Tibial artery (tissue), 4 donors: ENCODE data around the gene NSL1.

Experiments used
- DNase-seq, 2 donors: peaks; one replicate each; pipeline ENCODE4 v3.0.0-alpha.2; 2019
- H3K27ac ChIP-seq, 2 donors: fragments of 200-600 bp; sonication (generic) in 1 of 2; 1 replicate in 1 of 2; 2 replicates in 1 of 2; pipeline ENCODE4 v1.5.1; 2018 to 2019; ENCODE audit warnings: mild to moderate bottlenecking in 1 of 2
- H3K27me3 ChIP-seq, 2 donors: fragments of 200-600 bp; sonication (generic) in 1 of 2; one replicate each; pipeline versions ENCODE4 v1.5.1 to v1.6.0; 2016 to 2019
- H3K36me3 ChIP-seq, 3 donors: fragments of 200-600 bp; sonication (generic) in 2 of 3; one replicate each; pipeline ENCODE4 v1.5.1; 2016 to 2019; ENCODE audit warnings: mild to moderate bottlenecking in 2 of 3
- H3K4me1 ChIP-seq, 4 donors: fragments of 200-600 bp; sonication (generic) in 2 of 4; 1 replicate in 3 of 4; 2 replicates in 1 of 4; pipeline ENCODE4 v1.5.1; 2016 to 2019
- H3K4me3 ChIP-seq, 2 donors: fragments of 200-600 bp; sonication (generic) in 1 of 2; 1 replicate in 1 of 2; 2 replicates in 1 of 2; pipeline ENCODE4 v1.5.1; 2018 to 2019; ENCODE audit warnings: mild to moderate bottlenecking in 2 of 2
- H3K9me3 ChIP-seq, 3 donors: fragments of 200-600 bp; sonication (generic) in 1 of 3; one replicate each; pipeline ENCODE4 v1.5.1; 2016 to 2019
- intact Hi-C: fragments of 100-400 bp; cut with DNase I; formaldehyde crosslinking; loops from one replicate; pipeline ENCODE4 v1.15.0; 2023; ENCODE audit warnings: low total_unique reads
- TF ChIP-seq, protein P1 (sequence below), 2 experiments: fragments of 200-600 bp in 1 of 2; fragments of 450-650 bp in 1 of 2; IDR thresholded peaks; one replicate each; pipeline ENCODE4 v1.5.1; 2017 to 2019; ENCODE audit warnings: antibody characterized with exemption in 2 of 2, mild to moderate bottlenecking in 1 of 2, moderate library complexity in 1 of 2

NSL1 gene

DNA sequence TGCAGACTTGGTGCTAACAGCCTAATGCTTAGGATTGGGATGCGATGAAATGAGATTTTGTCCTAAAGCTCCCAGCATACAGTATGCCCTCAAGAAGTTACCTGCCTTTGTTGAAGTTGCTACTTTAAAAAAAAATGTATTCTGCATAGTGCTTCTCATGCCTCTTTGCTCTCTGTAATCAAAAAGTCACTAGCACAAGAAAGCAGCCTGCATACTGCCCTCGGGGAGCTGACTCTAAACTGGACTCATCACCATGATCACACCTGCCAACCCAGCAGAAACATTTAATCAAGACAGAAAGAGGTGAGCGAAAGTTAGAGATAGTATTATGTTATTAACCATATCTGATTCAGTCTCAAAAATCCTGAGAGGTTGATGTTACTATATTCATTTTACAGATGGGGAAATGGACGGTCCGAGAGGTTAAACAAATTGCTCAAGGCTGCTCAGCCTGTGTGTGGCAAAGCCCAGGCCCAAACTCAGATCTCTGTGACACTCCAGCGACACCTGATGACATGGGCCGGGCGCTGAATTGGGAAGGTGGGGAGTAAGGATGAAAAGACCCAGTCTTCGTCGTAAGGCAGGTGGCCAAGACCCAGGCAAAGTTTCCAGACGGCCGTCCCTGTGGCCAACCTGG lies 93.0 kb downstream of the NSL1 start:
- peak overlapping the region; percentile 88 to 90 for H3K27ac ChIP-seq
- peaks cover 0 to 24% (median 13%) of the 10 kb centered on the region in 4 donors for H3K4me1 ChIP-seq
- H3K9me3 ChIP-seq: no peaks in the 10 kb centered on the region
- TF ChIP-seq, protein P1, sequence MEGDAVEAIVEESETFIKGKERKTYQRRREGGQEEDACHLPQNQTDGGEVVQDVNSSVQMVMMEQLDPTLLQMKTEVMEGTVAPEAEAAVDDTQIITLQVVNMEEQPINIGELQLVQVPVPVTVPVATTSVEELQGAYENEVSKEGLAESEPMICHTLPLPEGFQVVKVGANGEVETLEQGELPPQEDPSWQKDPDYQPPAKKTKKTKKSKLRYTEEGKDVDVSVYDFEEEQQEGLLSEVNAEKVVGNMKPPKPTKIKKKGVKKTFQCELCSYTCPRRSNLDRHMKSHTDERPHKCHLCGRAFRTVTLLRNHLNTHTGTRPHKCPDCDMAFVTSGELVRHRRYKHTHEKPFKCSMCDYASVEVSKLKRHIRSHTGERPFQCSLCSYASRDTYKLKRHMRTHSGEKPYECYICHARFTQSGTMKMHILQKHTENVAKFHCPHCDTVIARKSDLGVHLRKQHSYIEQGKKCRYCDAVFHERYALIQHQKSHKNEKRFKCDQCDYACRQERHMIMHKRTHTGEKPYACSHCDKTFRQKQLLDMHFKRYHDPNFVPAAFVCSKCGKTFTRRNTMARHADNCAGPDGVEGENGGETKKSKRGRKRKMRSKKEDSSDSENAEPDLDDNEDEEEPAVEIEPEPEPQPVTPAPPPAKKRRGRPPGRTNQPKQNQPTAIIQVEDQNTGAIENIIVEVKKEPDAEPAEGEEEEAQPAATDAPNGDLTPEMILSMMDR (IDR thresholded peaks at IDR 0.05): no peak
- intact Hi-C loops: loop anchor here (10.0 kb wide), 1 partner anchor 214 kb away; no protein-coding TSS in a partner anchor
- peak overlapping the region; percentile 57 to 86 for H3K4me3 ChIP-seq
- no peaks in the 10 kb centered on the region for H3K36me3 ChIP-seq
- DNase-seq: no peak
- H3K27me3 ChIP-seq: no peaks in the 10 kb centered on the region

DNA sequence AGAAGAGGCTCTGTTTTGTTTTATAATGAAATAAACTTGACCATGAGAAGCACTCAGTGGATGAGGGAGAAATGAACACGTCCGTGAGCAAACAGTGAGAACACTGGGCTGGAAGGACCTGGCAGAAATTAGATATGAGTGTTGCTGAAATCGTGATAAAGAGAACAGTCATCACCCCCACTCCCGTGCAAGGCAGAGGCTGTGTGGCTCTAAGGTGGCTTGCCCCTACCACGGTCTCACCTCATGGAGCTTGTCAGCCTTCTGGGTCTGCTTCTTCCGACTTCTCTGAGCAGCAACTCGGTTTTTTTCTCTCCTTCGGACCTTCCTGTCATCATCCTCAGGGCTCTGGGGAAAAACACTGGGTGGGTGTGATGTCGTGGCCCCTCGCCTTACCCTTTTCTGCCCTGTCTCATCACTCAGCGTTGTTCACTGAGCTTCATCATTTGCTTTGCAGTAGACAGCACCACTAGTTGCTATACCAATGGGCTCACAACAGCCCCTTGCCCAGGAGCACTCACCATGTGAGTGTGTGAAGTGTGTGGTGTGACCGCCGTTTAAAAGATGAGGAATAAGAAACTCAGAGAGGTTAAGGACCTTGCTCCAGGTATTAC lies 94.8 kb downstream of the NSL1 start:
- no peak for DNase-seq
- Histone ChIP-seq H3K27ac (no peak overlapping the region), H3K4me1 (peaks cover 0 to 24% (median 13%) of the 10 kb centered on the region in 4 donors), H3K36me3 (no peaks in the 10 kb centered on the region), H3K4me3 (no peak overlapping the region), H3K9me3 (no peaks in the 10 kb centered on the region), H3K27me3 (no peaks in the 10 kb centered on the region)
- intact Hi-C loops: loop anchor here (10.0 kb wide), 1 partner anchor 212 kb away; no protein-coding TSS in a partner anchor
- TF ChIP-seq, protein P1 (IDR thresholded peaks at IDR 0.05): no peak

DNA sequence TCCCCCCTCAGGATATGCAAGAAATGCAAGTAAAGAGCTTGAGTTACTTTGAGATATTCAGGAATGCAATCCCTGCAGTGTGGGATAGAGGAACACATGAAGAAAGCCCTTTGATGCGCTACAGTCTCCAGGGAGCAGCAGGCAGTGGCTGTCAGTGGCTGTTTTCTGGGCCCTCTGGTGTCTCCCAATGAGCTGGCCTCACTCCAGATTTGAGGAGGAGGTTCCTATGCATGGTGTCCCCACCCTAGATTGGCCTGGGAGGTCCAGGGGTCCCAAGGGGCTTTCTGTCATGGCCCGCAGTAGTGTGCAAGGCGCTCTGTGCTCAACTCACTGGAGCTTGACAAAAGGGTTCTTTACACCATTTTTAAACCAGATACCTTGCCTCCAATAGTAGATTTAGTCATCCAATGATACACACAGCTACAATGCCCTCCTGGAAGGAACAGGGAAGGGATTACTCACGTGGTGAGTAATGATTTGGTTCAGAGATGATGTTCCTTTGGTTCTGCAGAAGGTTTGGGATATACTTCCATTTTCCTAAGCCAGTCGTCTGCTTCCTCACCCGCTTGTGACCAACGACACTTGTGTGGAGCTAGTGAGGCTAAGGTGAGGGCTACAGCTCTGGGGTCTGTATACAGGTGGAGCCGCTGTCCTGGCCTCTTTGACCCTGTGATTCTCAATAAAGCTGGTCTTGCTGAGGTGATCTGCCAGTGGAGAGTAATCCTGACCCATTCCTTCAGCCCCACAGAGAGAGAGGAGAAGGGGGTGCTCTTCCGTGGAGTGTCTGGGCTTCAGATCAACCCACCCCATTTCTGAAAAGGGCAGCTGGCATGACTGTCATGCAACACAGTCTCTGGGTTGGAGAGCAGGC lies 98.6 kb downstream of the NSL1 start:
- H3K4me3 ChIP-seq: no peak overlapping the region
- no peaks in the 10 kb centered on the region for H3K9me3 ChIP-seq
- no peak overlapping the region for H3K27ac ChIP-seq
- intact Hi-C loops: loop anchor here (10.0 kb wide), 1 partner anchor 208 kb away; no protein-coding TSS in a partner anchor
- no peaks in the 10 kb centered on the region for H3K27me3 ChIP-seq
- no peaks in the 10 kb centered on the region for H3K36me3 ChIP-seq
- no peak for DNase-seq
- no peaks in the 10 kb centered on the region for H3K4me1 ChIP-seq
- TF ChIP-seq, protein P1 (IDR thresholded peaks at IDR 0.05): no peak

DNA sequence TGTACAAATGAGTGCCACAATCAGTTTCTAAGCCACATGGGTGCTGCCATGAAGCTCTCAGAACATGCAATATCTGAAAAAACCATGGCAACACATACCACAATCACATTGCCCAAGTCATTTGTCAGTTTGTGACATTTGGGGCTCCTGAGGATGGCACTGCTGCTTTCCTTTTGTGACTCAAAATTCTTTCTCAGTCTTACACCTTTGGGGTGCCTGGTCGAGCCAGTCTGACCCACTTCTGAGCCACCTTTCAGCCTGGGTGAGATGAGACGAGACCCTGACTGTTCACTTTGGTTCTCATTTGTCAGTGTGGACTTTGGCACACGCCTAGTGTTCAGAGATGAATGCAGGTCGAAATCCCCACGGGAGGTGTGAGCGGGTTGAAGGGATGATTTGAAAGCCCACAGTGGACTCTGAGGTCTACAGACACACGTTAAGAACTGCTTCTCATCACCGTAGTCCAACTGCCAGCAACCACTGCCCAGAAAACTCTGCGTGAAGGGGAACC lies 100.0 kb downstream of the NSL1 start:
- TF ChIP-seq, protein P1 (IDR thresholded peaks at IDR 0.05): no peak
- Histone ChIP-seq H3K4me1 (no peaks in the 10 kb centered on the region), H3K36me3 (no peaks in the 10 kb centered on the region)

DNA sequence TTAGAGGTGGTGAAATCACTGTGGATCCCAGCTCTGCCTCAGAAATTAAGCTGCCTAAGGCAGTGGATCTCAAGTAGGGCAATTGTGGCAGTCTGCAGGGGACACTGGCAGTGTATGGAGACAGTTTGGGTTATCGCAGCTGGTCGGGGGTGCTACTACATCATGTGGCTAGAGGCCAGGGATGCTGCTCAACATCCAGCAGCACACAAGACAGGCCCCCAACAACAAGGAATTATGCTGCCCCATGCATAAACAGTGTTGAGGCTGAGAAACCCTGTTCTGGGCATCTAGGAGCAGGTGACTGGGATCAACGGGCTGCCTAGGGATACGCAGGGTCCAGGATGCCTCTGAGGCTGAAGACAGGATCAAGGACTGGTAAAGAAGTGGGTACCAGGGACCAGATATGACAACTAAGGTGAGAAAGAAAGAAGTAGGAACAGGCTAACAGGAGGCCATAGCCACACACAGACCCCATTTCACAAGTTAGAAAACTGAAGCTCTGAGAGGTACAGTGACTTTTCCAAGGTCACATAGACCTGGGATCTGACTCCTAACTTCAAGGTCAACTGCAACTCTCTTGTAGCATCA lies 100.7 kb downstream of the NSL1 start:
- intact Hi-C loops: loop anchor here (10.0 kb wide), 1 partner anchor 206 kb away; no protein-coding TSS in a partner anchor
- no peak for DNase-seq
- Histone ChIP-seq H3K9me3 (no peaks in the 10 kb centered on the region), H3K27me3 (no peaks in the 10 kb centered on the region), H3K27ac (no peak overlapping the region), H3K4me3 (no peak overlapping the region), H3K4me1 (no peaks in the 10 kb centered on the region), H3K36me3 (no peaks in the 10 kb centered on the region)
- TF ChIP-seq, protein P1 (IDR thresholded peaks at IDR 0.05): no peak

More for the DNA sequence above, 100.0 kb downstream of the NSL1 start:
- no peaks in the 10 kb centered on the region for H3K27me3 ChIP-seq
- intact Hi-C loops: loop anchor here (10.0 kb wide), 1 partner anchor 207 kb away; no protein-coding TSS in a partner anchor
- DNase-seq: no peak
- no peaks in the 10 kb centered on the region for H3K9me3 ChIP-seq
- H3K4me3 ChIP-seq: no peak overlapping the region
- H3K27ac ChIP-seq: no peak overlapping the region
